ENCODE results near the gene IDH1.
"Not testable (repeated sequence)": the region's sequence is repeated elsewhere in the genome, so short reads cannot be mapped to it uniquely, and the experiment has no call there.

The IDH1 gene

GRCh38 chr2:208279236-208279635 is 24.4 kb upstream of the IDH1 start:
- Histone ChIP-seq H3K4me1 (ENCODE audit: control insufficient read depth, insufficient read depth, low read length) (no peaks in the 10 kb centered on the region), H3K36me3 (ENCODE audit: control insufficient read depth, insufficient read depth, low read length) (peaks cover 6% of the 10 kb centered on the region), H3K9me3 (ENCODE audit: control insufficient read depth, insufficient read depth, low read length) (no peaks in the 10 kb centered on the region), H3K4me3 (ENCODE audit: low read length) (no peak overlapping the region), H3K27me3 (ENCODE audit: control insufficient read depth, insufficient read depth, low read length) (no peaks in the 10 kb centered on the region), H3K27ac (ENCODE audit: low read length) (no peak overlapping the region)
- WGBS (ENCODE audit: insufficient coverage, insufficient read length) = no CpG with 5 or more reads among the region's 2 CpGs
- DNase-seq (ENCODE audit: low read depth, low spot score) = no peak

GRCh38 chr2:208278549-208278948 is 23.7 kb upstream of the IDH1 start:
- Histone ChIP-seq H3K36me3 (ENCODE audit: control insufficient read depth, insufficient read depth, low read length) (peaks cover 10% of the 10 kb centered on the region), H3K4me1 (ENCODE audit: control insufficient read depth, insufficient read depth, low read length) (no peaks in the 10 kb centered on the region), H3K4me3 (ENCODE audit: low read length) (no peak overlapping the region), H3K27ac (ENCODE audit: low read length) (no peak overlapping the region), H3K27me3 (ENCODE audit: control insufficient read depth, insufficient read depth, low read length) (no peaks in the 10 kb centered on the region), H3K9me3 (ENCODE audit: control insufficient read depth, insufficient read depth, low read length) (no peaks in the 10 kb centered on the region)
- no peak for DNase-seq (ENCODE audit: low read depth, low spot score)
- no CpG with 5 or more reads among the region's 2 CpGs for WGBS (ENCODE audit: insufficient coverage, insufficient read length)

- H3K9me3 ChIP-seq (ENCODE audit: control insufficient read depth, insufficient read depth, low read length) = no peaks in the 10 kb centered on the region
- no peak for DNase-seq (ENCODE audit: low read depth, low spot score)
- peaks cover 8% of the 10 kb centered on the region for H3K36me3 ChIP-seq (ENCODE audit: control insufficient read depth, insufficient read depth, low read length)
- no peak overlapping the region for H3K4me3 ChIP-seq (ENCODE audit: low read length)
- no peaks in the 10 kb centered on the region for H3K27me3 ChIP-seq (ENCODE audit: control insufficient read depth, insufficient read depth, low read length)
- H3K4me1 ChIP-seq (ENCODE audit: control insufficient read depth, insufficient read depth, low read length) = no peaks in the 10 kb centered on the region
- no peak overlapping the region for H3K27ac ChIP-seq (ENCODE audit: low read length)
These were observed 19.9 kb upstream of the IDH1 start for GRCh38 chr2:208274748-208275147.

- Histone ChIP-seq H3K4me1 (ENCODE audit: control insufficient read depth, insufficient read depth, low read length) (no peaks in the 10 kb centered on the region), H3K27me3 (ENCODE audit: control insufficient read depth, insufficient read depth, low read length) (no peaks in the 10 kb centered on the region), H3K4me3 (ENCODE audit: low read length) (no peak overlapping the region), H3K9me3 (ENCODE audit: control insufficient read depth, insufficient read depth, low read length) (no peaks in the 10 kb centered on the region), H3K36me3 (ENCODE audit: control insufficient read depth, insufficient read depth, low read length) (peaks cover 3% of the 10 kb centered on the region), H3K27ac (ENCODE audit: low read length) (no peak overlapping the region)
- no CpG with 5 or more reads among the region's 2 CpGs for WGBS (ENCODE audit: insufficient coverage, insufficient read length)
- DNase-seq (ENCODE audit: low read depth, low spot score) = no peak
These were observed 14.2 kb upstream of the IDH1 start for GRCh38 chr2:208269091-208269490.

- no peaks in the 10 kb centered on the region for H3K27me3 ChIP-seq (ENCODE audit: control insufficient read depth, insufficient read depth, low read length)
- no peaks in the 10 kb centered on the region for H3K36me3 ChIP-seq (ENCODE audit: control insufficient read depth, insufficient read depth, low read length)
- no peaks in the 10 kb centered on the region for H3K9me3 ChIP-seq (ENCODE audit: control insufficient read depth, insufficient read depth, low read length)
- H3K27ac ChIP-seq (ENCODE audit: low read length) = no peak overlapping the region
- no peak overlapping the region for H3K4me3 ChIP-seq (ENCODE audit: low read length)
- no peak for DNase-seq (ENCODE audit: low read depth, low spot score)
- H3K4me1 ChIP-seq (ENCODE audit: control insufficient read depth, insufficient read depth, low read length) = no peaks in the 10 kb centered on the region
- no CpG with 5 or more reads among the region's 8 CpGs for WGBS (ENCODE audit: insufficient coverage, insufficient read length)
These were observed 13.5 kb upstream of the IDH1 start for GRCh38 chr2:208268156-208268952.

- H3K27ac ChIP-seq (ENCODE audit: low read length) = not testable (repeated sequence)
- no CpG with 5 or more reads among the region's 22 CpGs for WGBS (ENCODE audit: insufficient coverage, insufficient read length)
These were observed 12.7 kb upstream of the IDH1 start for GRCh38 chr2:208267526-208267925.

GRCh38 chr2:208266936-208267335 is 12.1 kb upstream of the IDH1 start:
- Histone ChIP-seq H3K36me3 (ENCODE audit: control insufficient read depth, insufficient read depth, low read length) (no peaks in the 10 kb centered on the region), H3K27me3 (ENCODE audit: control insufficient read depth, insufficient read depth, low read length) (no peaks in the 10 kb centered on the region), H3K4me3 (ENCODE audit: low read length) (peak overlapping the region; percentile 85; the same call in 1 of the 2 replicates), H3K9me3 (ENCODE audit: control insufficient read depth, insufficient read depth, low read length) (no peaks in the 10 kb centered on the region), H3K27ac (ENCODE audit: low read length) (no peak overlapping the region), H3K4me1 (ENCODE audit: control insufficient read depth, insufficient read depth, low read length) (no peaks in the 10 kb centered on the region)
- no CpG with 5 or more reads among the region's 3 CpGs for WGBS (ENCODE audit: insufficient coverage, insufficient read length)
- no peak for DNase-seq (ENCODE audit: low read depth, low spot score)

More at GRCh38 chr2:208267526-208267925, 12.7 kb upstream of the IDH1 start:
- H3K4me1 ChIP-seq (ENCODE audit: control insufficient read depth, insufficient read depth, low read length); H3K27me3 ChIP-seq (ENCODE audit: control insufficient read depth, insufficient read depth, low read length); H3K9me3 ChIP-seq (ENCODE audit: control insufficient read depth, insufficient read depth, low read length); H3K36me3 ChIP-seq (ENCODE audit: control insufficient read depth, insufficient read depth, low read length); DNase-seq (ENCODE audit: low read depth, low spot score): not testable (repeated sequence)
- H3K4me3 ChIP-seq (ENCODE audit: low read length) = peak overlapping the region; percentile 0; the same call in 1 of the 2 replicates

- Histone ChIP-seq H3K27me3 (ENCODE audit: control insufficient read depth, insufficient read depth, low read length) (no peaks in the 10 kb centered on the region), H3K27ac (ENCODE audit: low read length) (no peak overlapping the region), H3K4me3 (ENCODE audit: low read length) (peak overlapping the region; percentile 85), H3K4me1 (ENCODE audit: control insufficient read depth, insufficient read depth, low read length) (no peaks in the 10 kb centered on the region), H3K36me3 (ENCODE audit: control insufficient read depth, insufficient read depth, low read length) (no peaks in the 10 kb centered on the region), H3K9me3 (ENCODE audit: control insufficient read depth, insufficient read depth, low read length) (no peaks in the 10 kb centered on the region)
- DNase-seq (ENCODE audit: low read depth, low spot score) = no peak
- no CpG with 5 or more reads among the region's 11 CpGs for whole genome bisulfite sequencing (ENCODE audit: insufficient coverage, insufficient read length)
These were observed 11.7 kb upstream of the IDH1 start for GRCh38 chr2:208266553-208266893.

GRCh38 chr2:208265801-208266552 is 11.1 kb upstream of the IDH1 start, which contains the start of gene PIKFYVE:
Gene PIKFYVE, plus strand, starts transcription at chr2:208266255. Its CDS starts 5,265 bp downstream, at chr2:208271520.
- H3K27me3 ChIP-seq (ENCODE audit: control insufficient read depth, insufficient read depth, low read length) = no peaks in the 10 kb centered on the region
- H3K4me1 ChIP-seq (ENCODE audit: control insufficient read depth, insufficient read depth, low read length) = no peaks in the 10 kb centered on the region
- peak; percentile 92 for DNase-seq (ENCODE audit: low read depth, low spot score)
- no CpG with 5 or more reads among the region's 50 CpGs for WGBS (ENCODE audit: insufficient coverage, insufficient read length)
- no peaks in the 10 kb centered on the region for H3K9me3 ChIP-seq (ENCODE audit: control insufficient read depth, insufficient read depth, low read length)
- H3K36me3 ChIP-seq (ENCODE audit: control insufficient read depth, insufficient read depth, low read length) = no peaks in the 10 kb centered on the region
- no peak within 1 kb of the TSS for H3K27ac ChIP-seq (ENCODE audit: low read length)
- peak within 1 kb of the TSS; percentile 85 for H3K4me3 ChIP-seq (ENCODE audit: low read length)

GRCh38 chr2:208265371-208265800 is 10.5 kb upstream of the IDH1 start:
- no peak for DNase-seq (ENCODE audit: low read depth, low spot score)

More at GRCh38 chr2:208265371-208265800, 10.5 kb upstream of the IDH1 start:
- Histone ChIP-seq H3K27me3 (ENCODE audit: control insufficient read depth, insufficient read depth, low read length) (no peaks in the 10 kb centered on the region), H3K9me3 (ENCODE audit: control insufficient read depth, insufficient read depth, low read length) (no peaks in the 10 kb centered on the region), H3K36me3 (ENCODE audit: control insufficient read depth, insufficient read depth, low read length) (no peaks in the 10 kb centered on the region), H3K4me3 (ENCODE audit: low read length) (peak overlapping the region; percentile 85; the same call in 1 of the 2 replicates), H3K4me1 (ENCODE audit: control insufficient read depth, insufficient read depth, low read length) (no peaks in the 10 kb centered on the region), H3K27ac (ENCODE audit: low read length) (no peak overlapping the region)
- WGBS (ENCODE audit: insufficient coverage, insufficient read length) = no CpG with 5 or more reads among the region's 9 CpGs

All from iPS DF 6.9 (cell line).